Upper lobe of left lung (tissue), 4 donors: ENCODE data around the gene HIF1AN.

Experiments used
- CTCF ChIP-seq, 6 experiments: fragments of 450-650 bp in 4 of 6; fragments of 200-600 bp in 2 of 6; sonication (generic) in 2 of 6; IDR thresholded peaks; one replicate each; pipeline ENCODE4 v1.5.1; 2016 to 2019; ENCODE audit warnings: antibody characterized with exemption in 6 of 6
- EP300 ChIP-seq, 4 donors: sonication (generic); formaldehyde crosslinking; IDR thresholded peaks; one replicate each; pipeline ENCODE4 v1.5.1; 2017; ENCODE audit warnings: antibody characterized with exemption in 4 of 4, control low read depth in 2 of 4
- POLR2A ChIP-seq, 4 donors: fragments of 450-650 bp; IDR thresholded peaks; one replicate each; pipeline ENCODE4 v1.5.1; 2016 to 2017; ENCODE audit warnings: antibody characterized with exemption in 4 of 4, mild to moderate bottlenecking in 2 of 4
- POLR2AphosphoS5 ChIP-seq, 2 donors: sonication (generic); formaldehyde crosslinking; IDR thresholded peaks; one replicate each; pipeline ENCODE4 v1.5.1; 2017; ENCODE audit warnings: antibody characterized with exemption in 2 of 2

- TF ChIP-seq CTCF (IDR thresholded peaks at IDR 0.05): no peak
- TF ChIP-seq EP300 (IDR thresholded peaks at IDR 0.05): no peak
- no peak for TF ChIP-seq POLR2AphosphoS5 (IDR thresholded peaks at IDR 0.05)
- no peak for TF ChIP-seq POLR2A (IDR thresholded peaks at IDR 0.05)
Observed at GRCh38 chr10:100515612-100516011, 20.1 kb upstream of the HIF1AN start.
